Activated CD8-positive, alpha-beta T cell treated with anti-CD3 and anti-CD28 coated beads, Interleukin-2, amount 10 ng/mL, durations not matched to agents 7 days and 5 days (primary cell): ENCODE results near the gene TFEB. TPM values are rescaled to one million over a fixed set of nuclear protein-coding genes. Genes with fewer than 3 reads are reported as not detected.
A peak's percentile ranks its signal among the peaks of the same experiment; 100 is the strongest.

Experiments
- ATAC-seq: fragments of 150-1000 bp; cut with Tn5 transposase; one replicate; pipeline ENCODE4 v1.10.0; 2021; ENCODE audit warnings: moderate library complexity
- CTCF ChIA-PET: fragments of 350-600 bp; sonication (Branson Sonifier 250); formaldehyde crosslinking; loops from one replicate; lab custom pipeline; 2021; ENCODE audit warnings: antibody characterized with exemption; lab: Charles Lee
- POLR2A ChIA-PET: fragments of 350-600 bp; sonication (Branson Sonifier 250); formaldehyde crosslinking; loops from one replicate; lab custom pipeline; 2021; ENCODE audit warnings: antibody characterized with exemption; lab: Charles Lee
- DNase-seq: peaks from one replicate; pipeline ENCODE4 v3.0.0-alpha.2; 2020
- H3K27ac Mint-ChIP-seq: one replicate; pipeline ENCODE4 v1.8.0; 2021; ENCODE audit warnings: mild to moderate bottlenecking, mixed read lengths
- H3K27me3 Mint-ChIP-seq: one replicate; pipeline ENCODE4 v1.8.0; 2021; ENCODE audit warnings: low read depth, mixed read lengths
- H3K36me3 Mint-ChIP-seq: one replicate; pipeline ENCODE4 v1.8.0; 2021; ENCODE audit warnings: low read depth, mixed read lengths
- H3K4me1 Mint-ChIP-seq: one replicate; pipeline ENCODE4 v1.8.0; 2021; ENCODE audit warnings: low read depth, mixed read lengths
- H3K4me3 Mint-ChIP-seq: one replicate; pipeline ENCODE4 v1.8.0; 2021; ENCODE audit warnings: mild to moderate bottlenecking, mixed read lengths
- H3K9me3 Mint-ChIP-seq: one replicate; pipeline ENCODE4 v1.8.0; 2022; ENCODE audit warnings: mixed read lengths; ENCODE audit not compliant: insufficient read depth
- total RNA-seq, 2 experiments: library from RNA; stranded (reverse); gene quantifications; one replicate each; pipeline ENCODE4 v1.2.3, GENCODE V29; 2021

Gene TFEB
- total RNA-seq, 2 experiments from 2014 or later: 18.5 to 21.2 TPM

DNA sequence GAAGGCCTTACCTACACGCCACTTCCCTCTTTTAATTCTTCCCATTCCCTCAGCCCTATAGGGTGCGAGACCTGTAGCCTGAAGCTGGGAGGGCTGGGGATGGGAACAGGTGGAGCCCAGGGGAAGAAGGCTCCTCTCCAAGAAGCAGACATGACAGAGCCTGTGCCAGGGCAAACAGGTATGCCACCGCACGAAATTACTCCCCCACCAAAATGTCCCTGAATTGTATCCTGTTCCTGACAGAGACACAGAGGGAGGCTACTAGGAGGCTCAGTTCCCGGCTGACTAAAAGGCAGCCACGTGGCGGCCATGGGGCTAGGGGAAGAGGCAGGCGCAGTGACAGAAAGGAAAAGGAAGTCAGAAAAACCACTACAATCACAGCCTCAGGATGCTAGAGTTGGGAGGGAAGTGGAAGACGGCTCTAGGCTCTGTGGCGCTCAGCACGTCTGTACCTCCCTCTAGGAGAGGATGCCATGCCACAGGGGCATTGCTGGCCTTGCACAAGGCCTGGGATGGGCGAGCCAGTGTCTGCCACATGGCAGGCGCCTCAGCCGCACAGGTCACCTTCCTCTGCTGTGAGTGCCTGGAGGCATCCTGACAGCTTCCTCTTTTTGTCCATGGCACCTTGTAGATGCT is 27.7 kb downstream of the TFEB start:
- Mint-ChIP-seq H3K4me3 (peak overlapping the region; percentile 67), H3K9me3 (no peaks in the 10 kb centered on the region), H3K27me3 (no peaks in the 10 kb centered on the region), H3K4me1 (peaks cover 41% of the 10 kb centered on the region), H3K36me3 (peaks cover 4% of the 10 kb centered on the region), H3K27ac (peak overlapping the region; percentile 93)
- CTCF ChIA-PET: interaction anchor here (0.8 to 4.3 kb wide), 12 partner anchors 9 to 475 kb away, joined by 3 to 59 read pairs (median 6); partner anchors contain the start of genes TFEB and TOMM6
- POLR2A ChIA-PET: no interaction called here
- ATAC-seq (peak; percentile 73), DNase-seq (peak; percentile 62)

- DNase-seq (no peak), ATAC-seq (peak; percentile 10)
- Mint-ChIP-seq H3K27me3 (no peaks in the 10 kb centered on the region), H3K4me1 (peaks cover 41% of the 10 kb centered on the region), H3K4me3 (peak overlapping the region; percentile 67), H3K27ac (peak overlapping the region; percentile 93), H3K9me3 (no peaks in the 10 kb centered on the region), H3K36me3 (peaks cover 4% of the 10 kb centered on the region)
- ChIA-PET POLR2A (interaction anchor here (2.6 kb wide), 1 partner anchor 27 kb away, joined by 19 read pairs; no protein-coding TSS in a partner anchor), CTCF (interaction anchor here (0.8 to 4.3 kb wide), 11 partner anchors 9 to 475 kb away, joined by 3 to 59 read pairs (median 6); partner anchors contain the start of genes TFEB and TOMM6)
Observed at GRCh38 chr6:41706876-41707564, 28.4 kb downstream of the TFEB start.

GRCh38 chr6:41705996-41706835 is 29.2 kb downstream of the TFEB start:
- Mint-ChIP-seq H3K4me3 (no peak overlapping the region), H3K4me1 (peaks cover 41% of the 10 kb centered on the region), H3K27me3 (no peaks in the 10 kb centered on the region), H3K9me3 (no peaks in the 10 kb centered on the region), H3K27ac (peak overlapping the region; percentile 93), H3K36me3 (peaks cover 4% of the 10 kb centered on the region)
- peak; percentile 87 for ATAC-seq
- DNase-seq: peak; percentile 84
- ChIA-PET POLR2A (interaction anchor here (0.6 to 2.6 kb wide), 4 partner anchors 10 to 207 kb away, joined by 3 to 19 read pairs (median 4); no protein-coding TSS in a partner anchor), CTCF (interaction anchor here (0.6 to 4.3 kb wide), 12 partner anchors 10 to 347 kb away, joined by 3 to 59 read pairs (median 6); partner anchors contain the start of genes TFEB and TOMM6)

DNA sequence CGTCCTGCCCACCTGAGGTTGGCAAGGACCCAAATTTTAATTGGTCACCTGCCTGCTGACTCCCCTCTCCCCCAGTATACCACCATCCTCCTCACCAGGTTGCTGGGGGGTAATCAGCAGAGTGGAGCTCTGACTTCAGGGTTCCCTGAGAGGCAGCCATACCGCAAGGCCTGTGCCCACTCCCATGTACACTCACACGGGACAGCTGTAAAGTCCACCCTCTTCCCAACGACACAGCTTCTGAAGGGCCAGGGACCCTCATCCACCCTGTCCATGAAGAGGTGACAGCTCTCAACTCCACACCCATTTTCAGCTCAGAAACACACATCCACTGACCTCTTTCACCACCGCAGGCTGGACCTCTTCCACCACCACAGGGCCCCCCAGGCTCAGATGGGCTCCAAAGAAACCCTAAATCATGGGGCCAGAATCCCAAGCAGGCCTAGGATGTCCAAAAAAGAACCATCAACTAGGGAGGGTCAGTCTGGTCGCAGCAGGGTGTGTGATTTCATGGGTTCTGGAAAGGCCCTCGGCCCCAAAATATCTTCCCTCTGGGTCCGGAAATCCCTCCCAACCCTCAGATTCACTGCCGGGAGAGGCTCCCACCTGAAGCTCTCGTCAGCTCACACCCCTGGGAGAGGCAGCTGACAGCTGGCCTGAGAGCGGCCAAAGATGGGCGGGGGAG is 30.0 kb downstream of the TFEB start:
- DNase-seq: no peak
- no peak overlapping the region for H3K4me3 Mint-ChIP-seq
- H3K36me3 Mint-ChIP-seq: peaks cover 4% of the 10 kb centered on the region
- no peaks in the 10 kb centered on the region for H3K27me3 Mint-ChIP-seq
- ChIA-PET POLR2A (interaction anchor here (0.8 to 2.6 kb wide), 3 partner anchors 11 to 28 kb away, joined by 3 to 19 read pairs (median 6); no protein-coding TSS in a partner anchor), CTCF (interaction anchor here (1.1 to 4.3 kb wide), 8 partner anchors 11 to 81 kb away, joined by 3 to 59 read pairs (median 18); partner anchors contain the start of genes TFEB and TOMM6)
- peak overlapping the region; percentile 93 for H3K27ac Mint-ChIP-seq
- no peaks in the 10 kb centered on the region for H3K9me3 Mint-ChIP-seq
- peaks cover 41% of the 10 kb centered on the region for H3K4me1 Mint-ChIP-seq
- ATAC-seq: no peak

GRCh38 chr6:41704656-41705310 is 30.6 kb downstream of the TFEB start:
- peaks cover 4% of the 10 kb centered on the region for H3K36me3 Mint-ChIP-seq

GRCh38 chr6:41704028-41704427 is 31.4 kb downstream of the TFEB start:
- H3K4me3 Mint-ChIP-seq: no peak overlapping the region
- peaks cover 38% of the 10 kb centered on the region for H3K4me1 Mint-ChIP-seq
- H3K27me3 Mint-ChIP-seq: no peaks in the 10 kb centered on the region
- POLR2A ChIA-PET: no interaction called here
- DNase-seq: no peak
- ATAC-seq: no peak
- H3K9me3 Mint-ChIP-seq: no peaks in the 10 kb centered on the region
- H3K27ac Mint-ChIP-seq: no peak overlapping the region
- H3K36me3 Mint-ChIP-seq: no peaks in the 10 kb centered on the region
- CTCF ChIA-PET: interaction anchor here (4.1 to 4.3 kb wide), 2 partner anchors 30 to 72 kb away, joined by 23 to 59 read pairs; partner anchors contain the start of gene TFEB

More at GRCh38 chr6:41704656-41705310, 30.6 kb downstream of the TFEB start:
- CTCF ChIA-PET: interaction anchor here (0.8 to 4.3 kb wide), 6 partner anchors 11 to 81 kb away, joined by 3 to 59 read pairs (median 22); partner anchors contain the start of genes TFEB and TOMM6
- H3K27ac Mint-ChIP-seq: peak overlapping the region; percentile 59
- peaks cover 41% of the 10 kb centered on the region for H3K4me1 Mint-ChIP-seq
- ATAC-seq (no peak), DNase-seq (no peak)
- H3K4me3 Mint-ChIP-seq: no peak overlapping the region
- no peaks in the 10 kb centered on the region for H3K9me3 Mint-ChIP-seq
- no peaks in the 10 kb centered on the region for H3K27me3 Mint-ChIP-seq
- POLR2A ChIA-PET: interaction anchor here (2.6 kb wide), 1 partner anchor 29 kb away, joined by 19 read pairs; no protein-coding TSS in a partner anchor

- H3K4me1 Mint-ChIP-seq: peaks cover 30% of the 10 kb centered on the region
- H3K9me3 Mint-ChIP-seq: no peaks in the 10 kb centered on the region
- ChIA-PET POLR2A (interaction anchor here (0.9 kb wide), 1 partner anchor 13 kb away, joined by 4 read pairs; no protein-coding TSS in a partner anchor), CTCF (interaction anchor here (4.3 kb wide), 1 partner anchor 73 kb away, joined by 23 read pairs; no protein-coding TSS in a partner anchor)
- no peak for DNase-seq
- H3K36me3 Mint-ChIP-seq: no peaks in the 10 kb centered on the region
- no peak for ATAC-seq
- H3K27me3 Mint-ChIP-seq: no peaks in the 10 kb centered on the region
- H3K4me3 Mint-ChIP-seq: no peak overlapping the region
- no peak overlapping the region for H3K27ac Mint-ChIP-seq
Observed at GRCh38 chr6:41702771-41703494, 32.5 kb downstream of the TFEB start.

DNA sequence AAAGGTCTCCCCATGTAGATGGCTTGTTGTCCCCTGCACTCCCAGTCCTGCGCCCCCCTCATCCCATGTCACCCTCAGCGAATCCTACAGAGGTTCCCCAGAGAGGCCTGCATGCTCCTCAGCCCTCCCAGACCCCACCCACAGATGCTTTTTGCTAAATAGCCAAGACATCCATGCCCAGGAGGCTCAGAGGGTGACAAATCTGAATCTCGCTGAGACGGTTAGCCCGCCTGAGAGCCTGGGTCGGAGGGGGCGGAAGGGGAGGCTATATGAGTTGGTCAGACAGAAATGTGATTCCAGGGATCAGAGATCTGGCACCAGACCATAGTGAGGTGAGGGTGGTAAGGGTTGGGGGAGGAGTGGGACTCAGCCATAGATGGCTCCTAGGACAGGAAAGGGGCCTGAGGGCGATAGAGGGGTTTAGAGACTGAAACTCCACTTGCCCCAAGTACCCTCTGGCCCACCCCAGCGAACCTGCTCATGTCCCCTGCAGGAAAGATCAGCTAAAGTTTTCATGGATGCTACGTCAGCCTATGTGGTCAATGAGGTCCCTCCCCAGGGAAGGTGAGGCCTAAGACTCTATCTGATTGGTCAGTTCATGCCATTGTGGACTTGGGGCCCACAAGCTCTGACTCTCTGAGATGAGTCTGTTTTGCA is 33.2 kb downstream of the TFEB start:
- Mint-ChIP-seq H3K4me1 (peaks cover 23% of the 10 kb centered on the region), H3K27me3 (no peaks in the 10 kb centered on the region), H3K4me3 (no peak overlapping the region), H3K36me3 (no peaks in the 10 kb centered on the region), H3K27ac (no peak overlapping the region), H3K9me3 (no peaks in the 10 kb centered on the region)
- POLR2A ChIA-PET: interaction anchor here (0.9 kb wide), 1 partner anchor 14 kb away, joined by 4 read pairs; no protein-coding TSS in a partner anchor
- ATAC-seq (no peak), DNase-seq (no peak)
- CTCF ChIA-PET: no interaction called here

- H3K4me1 Mint-ChIP-seq: peaks cover 8% of the 10 kb centered on the region
- H3K27me3 Mint-ChIP-seq: no peaks in the 10 kb centered on the region
- POLR2A ChIA-PET: no interaction called here
- DNase-seq: no peak
- no peaks in the 10 kb centered on the region for H3K9me3 Mint-ChIP-seq
- ATAC-seq: no peak
- H3K27ac Mint-ChIP-seq: no peak overlapping the region
- H3K36me3 Mint-ChIP-seq: no peaks in the 10 kb centered on the region
- CTCF ChIA-PET: no interaction called here
- no peak overlapping the region for H3K4me3 Mint-ChIP-seq
Observed at GRCh38 chr6:41700463-41701347, 34.7 kb downstream of the TFEB start.
